Tibial nerve (tissue), 4 donors: ENCODE data around the gene MYB. TPM values are rescaled to one million over a fixed set of nuclear protein-coding genes. Genes with fewer than 3 reads are reported as not detected.
A peak's percentile ranks its signal among the peaks of the same experiment; 100 is the strongest.
"Not testable (repeated sequence)": the region's sequence is repeated elsewhere in the genome, so short reads cannot be mapped to it uniquely, and the experiment has no call there.

Source experiments
- DNase-seq, 2 donors: peaks; one replicate each; pipeline ENCODE4 v3.0.0-alpha.2; 2019; ENCODE audit warnings: low spot score in 2 of 2
- H3K27ac ChIP-seq, 4 donors: fragments of 200-600 bp; sonication (generic) in 3 of 4; one replicate each; pipeline ENCODE4 v1.5.1; 2017 to 2019; ENCODE audit warnings: mild to moderate bottlenecking in 1 of 4
- H3K27me3 ChIP-seq, 2 donors: fragments of 200-600 bp; sonication (generic) in 1 of 2; one replicate each; pipeline versions ENCODE4 v1.5.1 to v1.6.0; 2017 to 2019
- H3K36me3 ChIP-seq, 3 donors: fragments of 200-600 bp; sonication (generic); one replicate each; pipeline ENCODE4 v1.5.1; 2018 to 2019
- H3K4me1 ChIP-seq, 4 donors: fragments of 200-600 bp; sonication (generic) in 3 of 4; one replicate each; pipeline ENCODE4 v1.5.1; 2017 to 2019
- H3K4me3 ChIP-seq, 4 donors: fragments of 200-600 bp; sonication (generic) in 3 of 4; one replicate each; pipeline ENCODE4 v1.5.1; 2017 to 2019; ENCODE audit warnings: mild to moderate bottlenecking in 1 of 4, moderate library complexity in 1 of 4
- H3K9me3 ChIP-seq, 4 donors: fragments of 200-600 bp; sonication (generic) in 3 of 4; one replicate each; pipeline ENCODE4 v1.5.1; 2017 to 2019
- CTCF ChIP-seq, 5 experiments: fragments of 200-600 bp in 3 of 5; fragments of 450-650 bp in 2 of 5; sonication (generic) in 3 of 5; IDR thresholded peaks; one replicate each; pipeline ENCODE4 v1.5.1; 2016 to 2019; ENCODE audit warnings: antibody characterized with exemption in 5 of 5, mild to moderate bottlenecking in 3 of 5, moderate library complexity in 2 of 5
- EP300 ChIP-seq, 2 donors: sonication (generic); formaldehyde crosslinking; IDR thresholded peaks; one replicate each; pipeline ENCODE4 v1.6.1; 2017; ENCODE audit warnings: antibody characterized with exemption in 2 of 2, mild to moderate bottlenecking in 1 of 2
- POLR2A ChIP-seq, 2 donors: fragments of 450-650 bp; IDR thresholded peaks; one replicate each; pipeline ENCODE4 v1.6.1; 2017; ENCODE audit warnings: antibody characterized with exemption in 2 of 2, mild to moderate bottlenecking in 2 of 2, moderate library complexity in 2 of 2
- WGBS, 2 donors: methylation state at CpG; one replicate each; pipeline ENCODE4 v1.1.5; 2018; 5-methylcytosine and 5-hydroxymethylcytosine counted together
- total RNA-seq, 4 donors: library from RNA; depleted of rRNA; stranded (reverse); fragments of >200 nt; gene quantifications; one replicate each; pipeline ENCODE4 v1.1.0, GENCODE V29; 2016

MYB gene
- total RNA-seq, 4 donors from 2014 or later, result 0.63 to 1.2 (median 0.83) TPM

GRCh38 chr6:135141728-135142127 lies 39.4 kb upstream of the MYB start:
- Histone ChIP-seq H3K9me3 (no peaks in the 10 kb centered on the region), H3K27ac (no peak overlapping the region), H3K36me3 (no peaks in the 10 kb centered on the region), H3K4me1 (no peaks in the 10 kb centered on the region), H3K27me3 (no peaks in the 10 kb centered on the region), H3K4me3 (no peak overlapping the region)
- no peak for DNase-seq
- TF ChIP-seq CTCF (IDR thresholded peaks at IDR 0.05) (no peak), EP300 (IDR thresholded peaks at IDR 0.05) (no peak), POLR2A (IDR thresholded peaks at IDR 0.05) (no peak)

- not testable (repeated sequence) for H3K9me3 ChIP-seq, H3K27me3 ChIP-seq, DNase-seq, H3K4me3 ChIP-seq, H3K4me1 ChIP-seq, H3K36me3 ChIP-seq, H3K27ac ChIP-seq
- WGBS, 2 donors, result 90 to 95% methylated on average over 1 of the region's 1 CpG
Measured at GRCh38 chr6:135142232-135142631, 38.9 kb upstream of the MYB start.

- Histone ChIP-seq H3K27ac (no peak overlapping the region), H3K4me3 (no peak overlapping the region), H3K4me1 (no peaks in the 10 kb centered on the region), H3K36me3 (no peaks in the 10 kb centered on the region), H3K27me3 (no peaks in the 10 kb centered on the region), H3K9me3 (no peaks in the 10 kb centered on the region)
- WGBS, 2 donors, result 35 to 38% methylated on average over 4 of the region's 4 CpGs
- TF ChIP-seq EP300 (IDR thresholded peaks at IDR 0.05), result no peak
- TF ChIP-seq POLR2A (IDR thresholded peaks at IDR 0.05), result no peak
- no peak for TF ChIP-seq CTCF (IDR thresholded peaks at IDR 0.05)
- DNase-seq, result no peak
Measured at GRCh38 chr6:135144673-135145062, 36.4 kb upstream of the MYB start.

- Histone ChIP-seq H3K27ac (no peak overlapping the region), H3K27me3 (no peaks in the 10 kb centered on the region), H3K36me3 (no peaks in the 10 kb centered on the region), H3K4me3 (no peak overlapping the region), H3K4me1 (no peaks in the 10 kb centered on the region), H3K9me3 (no peaks in the 10 kb centered on the region)
- TF ChIP-seq POLR2A (IDR thresholded peaks at IDR 0.05) (no peak), CTCF (IDR thresholded peaks at IDR 0.05) (peak in 1 of 5 experiments; percentile 10), EP300 (IDR thresholded peaks at IDR 0.05) (no peak)
- DNase-seq, result no peak
- WGBS, 2 donors, result 80 to 82% methylated on average over 2 of the region's 2 CpGs
Measured at GRCh38 chr6:135145063-135145800, 35.9 kb upstream of the MYB start.

GRCh38 chr6:135146162-135146934 lies 34.8 kb upstream of the MYB start:
- Histone ChIP-seq H3K4me3 (no peak overlapping the region), H3K36me3 (no peaks in the 10 kb centered on the region), H3K4me1 (no peaks in the 10 kb centered on the region), H3K27me3 (no peaks in the 10 kb centered on the region), H3K27ac (no peak overlapping the region), H3K9me3 (peaks cover 0 to 3% (median 0%) of the 10 kb centered on the region in 4 donors)
- WGBS, 2 donors, result 87 to 90% methylated on average over 7 of the region's 7 CpGs
- TF ChIP-seq POLR2A (IDR thresholded peaks at IDR 0.05) (no peak), CTCF (IDR thresholded peaks at IDR 0.05) (no peak), EP300 (IDR thresholded peaks at IDR 0.05) (no peak)
- no peak for DNase-seq
